B cell (primary cell): Measurements from ENCODE around the gene AKT3. TPM values are rescaled to one million over a fixed set of nuclear protein-coding genes. Genes with fewer than 3 reads are reported as not detected.

Source experiments
- ATAC-seq: fragments of 200-7000 bp; cut with Tn5 transposase; one replicate; pipeline ENCODE4 v1.10.0; 2021; ENCODE audit warnings: low read depth, mild to moderate bottlenecking, moderate number of reproducible peaks, moderate library complexity
- CTCF ChIA-PET: fragments of 350-600 bp; sonication (Branson Sonifier 250); formaldehyde crosslinking; loops from one replicate; lab custom pipeline; 2021; ENCODE audit warnings: antibody characterized with exemption, inconsistent platforms; lab: Charles Lee
- POLR2A ChIA-PET: fragments of 350-600 bp; sonication (Branson Sonifier 250); formaldehyde crosslinking; loops from one replicate; lab custom pipeline; 2021; ENCODE audit warnings: antibody characterized with exemption; lab: Charles Lee
- DNase-seq: peaks from one replicate; pipeline ENCODE4 v3.0.0; 2013
- H2AFZ ChIP-seq: 2 replicates; pipeline ENCODE4 v1.6.1; 2012; ENCODE audit warnings: mild to moderate bottlenecking, low read depth, low read length; ENCODE audit not compliant: insufficient read depth, poor library complexity, severe bottlenecking
- H3K27ac ChIP-seq, 2 donors: 1 replicate in 1 of 2; 2 replicates in 1 of 2; pipeline ENCODE4 v1.5.1; 2012 to 2013; ENCODE audit warnings: low read length in 2 of 2, mild to moderate bottlenecking in 2 of 2, moderate library complexity in 1 of 2
- H3K27me3 ChIP-seq, 4 experiments: fragments of 200-600 bp in 1 of 4; sonication (generic) in 1 of 4; replicated peaks in 1 of 4; 1 replicate in 2 of 4; 2 replicates in 2 of 4; pipeline versions ENCODE4 v1.6.1 to v1.7.0; 2013 to 2016; ENCODE audit warnings: low read length in 3 of 4, mild to moderate bottlenecking in 2 of 4, mixed read lengths in 1 of 4, moderate library complexity in 1 of 4; ENCODE audit not compliant: insufficient read depth in 4 of 4, control insufficient read depth in 3 of 4; ENCODE audit errors: control extremely low read depth in 1 of 4
- H3K36me3 ChIP-seq, 2 experiments: replicated peaks in 1 of 2; 1 replicate in 1 of 2; 2 replicates in 1 of 2; pipeline versions ENCODE4 v1.6.1 to v1.7.1; 2013; ENCODE audit warnings: low read length in 1 of 2; ENCODE audit not compliant: insufficient read depth in 2 of 2, control insufficient read depth in 1 of 2; ENCODE audit errors: control extremely low read depth in 1 of 2, extremely low read depth in 1 of 2
- H3K4me1 ChIP-seq, 2 donors: fragments of 200-600 bp in 1 of 2; sonication (generic) in 1 of 2; 1 replicate in 1 of 2; 2 replicates in 1 of 2; pipeline versions ENCODE4 v1.5.1 to v1.6.1; 2013 to 2017; ENCODE audit warnings: low read length in 2 of 2; ENCODE audit not compliant: control insufficient read depth in 2 of 2, insufficient read depth in 2 of 2
- H3K4me2 ChIP-seq: replicated peaks from 2 replicates; pipeline ENCODE3; 2012; ENCODE audit warnings: mild to moderate bottlenecking, low read depth, low read length; ENCODE audit not compliant: poor library complexity, severe bottlenecking
- H3K4me3 ChIP-seq, 5 experiments: fragments of 200-600 bp in 1 of 5; sonication (generic) in 1 of 5; 1 replicate in 3 of 5; 2 replicates in 2 of 5; pipeline versions ENCODE4 v1.5.1 to v1.7.0; 2011 to 2016; ENCODE audit warnings: low read length in 4 of 5, mild to moderate bottlenecking in 4 of 5, low read depth in 2 of 5, control low read depth in 1 of 5, moderate library complexity in 1 of 5; ENCODE audit not compliant: insufficient read depth in 1 of 5; ENCODE audit errors: control extremely low read depth in 1 of 5, extremely low read depth in 1 of 5
- H3K79me2 ChIP-seq: fragments of 200-600 bp; sonication (generic); one replicate; pipeline ENCODE4 v1.6.0; 2016; ENCODE audit warnings: low read length; ENCODE audit not compliant: control insufficient read depth, insufficient read depth
- H3K9ac ChIP-seq: fragments of 200-600 bp; sonication (generic); 2 replicates; pipeline ENCODE4 v1.6.1; 2017; ENCODE audit warnings: mild to moderate bottlenecking, low read length, moderate library complexity
- H3K9me3 ChIP-seq, 3 donors: one replicate each; pipeline versions ENCODE4 v1.6.1 to v1.7.1; 2013; ENCODE audit warnings: low read length in 2 of 3; ENCODE audit not compliant: control insufficient read depth in 2 of 3, insufficient read depth in 1 of 3; ENCODE audit errors: control extremely low read depth in 1 of 3
- H4K20me1 ChIP-seq: 2 replicates; pipeline ENCODE4 v1.6.0; 2012; ENCODE audit warnings: mild to moderate bottlenecking, low read length; ENCODE audit not compliant: insufficient read depth, control insufficient read depth, poor library complexity, severe bottlenecking
- H3K27ac Mint-ChIP-seq: one replicate; pipeline ENCODE4 v1.8.0; 2021; ENCODE audit warnings: mixed read lengths
- H3K27me3 Mint-ChIP-seq: one replicate; pipeline ENCODE4 v1.8.0; 2021; ENCODE audit warnings: mixed read lengths
- H3K4me1 Mint-ChIP-seq: one replicate; pipeline ENCODE4 v1.8.0; 2021; ENCODE audit warnings: mixed read lengths
- H3K4me3 Mint-ChIP-seq: one replicate; pipeline ENCODE4 v1.8.0; 2021; ENCODE audit warnings: mixed read lengths
- H3K9me3 Mint-ChIP-seq: one replicate; pipeline ENCODE4 v1.8.0; 2022; ENCODE audit warnings: mixed read lengths; ENCODE audit not compliant: insufficient read depth
- CTCF ChIP-seq: fragments of 200-600 bp; IDR thresholded peaks from one replicate; pipeline ENCODE4 v1.8.0; 2022; ENCODE audit warnings: antibody characterized with exemption, mild to moderate bottlenecking
- EZH2 ChIP-seq: IDR thresholded peaks from 2 replicates; pipeline ENCODE4 v1.6.1; 2012; ENCODE audit warnings: borderline replicate concordance, low read depth, mild to moderate bottlenecking, moderate library complexity, low read length; ENCODE audit not compliant: insufficient read depth, poor library complexity, severe bottlenecking
- WGBS: methylation state at CpG from one replicate; pipeline ENCODE4 v1.1.5; 2013; ENCODE audit warnings: missing lambda C conversion rate; ENCODE audit not compliant: insufficient coverage; 5-methylcytosine and 5-hydroxymethylcytosine counted together
- intact Hi-C: fragments of 100-400 bp; cut with micrococcal nuclease; formaldehyde crosslinking; loops from one replicate; pipeline ENCODE4 v1.10.0; 2022
- polyA plus RNA-seq: library from polyadenylated mRNA; depleted of rRNA; stranded (reverse); fragments of >200 nt; gene quantifications from 2 replicates; pipeline ENCODE4 v1.2.3, GENCODE V29; 2012
- total RNA-seq, 2 donors: library from RNA; stranded (reverse); fragments of 120-200 nt in 1 of 2; gene quantifications; 1 replicate in 1 of 2; 2 replicates in 1 of 2; pipeline versions ENCODE4 v1.2.3 to v1.2.4, GENCODE V29; 2013 to 2022

The AKT3 gene
- total and polyA plus RNA-seq, 2 donors (not counting 1 experiment from before 2014, with no cell fraction given), result 4.4 to 148 TPM

GRCh38 chr1:243705585-243705984 lies 144.5 kb downstream of the AKT3 start:
- H4K20me1 ChIP-seq, result peaks cover 3% of the 10 kb centered on the region
- H3K4me2 ChIP-seq, result no peak overlapping the region
- no peak overlapping the region for H3K4me3 ChIP-seq
- Mint-ChIP-seq H3K4me3 (no peak overlapping the region), H3K9me3 (no peaks in the 10 kb centered on the region), H3K4me1 (peaks cover 3% of the 10 kb centered on the region), H3K27ac (no peak overlapping the region), H3K27me3 (no peaks in the 10 kb centered on the region)
- H2AFZ ChIP-seq, result no peak overlapping the region
- H3K36me3 ChIP-seq, result no peaks in the 10 kb centered on the region
- DNase-seq (no peak), ATAC-seq (no peak)
- H3K9ac ChIP-seq, result no peak overlapping the region
- POLR2A ChIA-PET, result no interaction called here
- CTCF ChIA-PET, result interaction anchor here (1.4 kb wide), 1 partner anchor 362 kb away, joined by 4 read pairs; no protein-coding TSS in a partner anchor
- H3K27me3 ChIP-seq, result no peaks in the 10 kb centered on the region
- H3K9me3 ChIP-seq, result no peaks in the 10 kb centered on the region
- H3K27ac ChIP-seq, result no peak overlapping the region
- TF ChIP-seq EZH2 (no peak), CTCF (no peak)
- H3K4me1 ChIP-seq, result peaks cover 0 to 3% of the 10 kb centered on the region in 2 donors
- no peaks in the 10 kb centered on the region for H3K79me2 ChIP-seq
- 100% methylated on average over 2 of the region's 4 CpGs for WGBS
- intact Hi-C loops, result loop anchor here (10.0 kb wide), 1 partner anchor 239 kb away; no protein-coding TSS in a partner anchor

GRCh38 chr1:243701872-243702271 lies 148.2 kb downstream of the AKT3 start:
- Mint-ChIP-seq H3K27ac (no peak overlapping the region), H3K4me1 (no peaks in the 10 kb centered on the region), H3K27me3 (no peaks in the 10 kb centered on the region), H3K4me3 (no peak overlapping the region), H3K9me3 (no peaks in the 10 kb centered on the region)
- CTCF ChIA-PET, result no interaction called here
- H3K9me3 ChIP-seq, result no peaks in the 10 kb centered on the region
- DNase-seq, result no peak
- POLR2A ChIA-PET, result no interaction called here
- H3K27me3 ChIP-seq, result no peaks in the 10 kb centered on the region
- no peak overlapping the region for H2AFZ ChIP-seq
- no peak for ATAC-seq
- no peak overlapping the region for H3K27ac ChIP-seq
- H3K9ac ChIP-seq, result no peak overlapping the region
- H3K4me2 ChIP-seq, result no peak overlapping the region
- TF ChIP-seq EZH2, result no peak
- no peak for TF ChIP-seq CTCF
- H3K36me3 ChIP-seq, result no peaks in the 10 kb centered on the region
- no peaks in the 10 kb centered on the region for H3K4me1 ChIP-seq
- WGBS, result no CpG with 5 or more reads among the region's 3 CpGs
- no peak overlapping the region for H3K4me3 ChIP-seq
- intact Hi-C loops, result loop anchor here (10.0 kb wide), 1 partner anchor 243 kb away; no protein-coding TSS in a partner anchor
- no peaks in the 10 kb centered on the region for H3K79me2 ChIP-seq
- peaks cover 3% of the 10 kb centered on the region for H4K20me1 ChIP-seq
